ENCODE data around the gene SRSF10. TPM values are rescaled to one million over a fixed set of nuclear protein-coding genes. Genes with fewer than 3 reads are reported as not detected.

The SRSF10 gene
- total RNA-seq: 40.4 and 57.8 TPM in 2 replicates

DNA sequence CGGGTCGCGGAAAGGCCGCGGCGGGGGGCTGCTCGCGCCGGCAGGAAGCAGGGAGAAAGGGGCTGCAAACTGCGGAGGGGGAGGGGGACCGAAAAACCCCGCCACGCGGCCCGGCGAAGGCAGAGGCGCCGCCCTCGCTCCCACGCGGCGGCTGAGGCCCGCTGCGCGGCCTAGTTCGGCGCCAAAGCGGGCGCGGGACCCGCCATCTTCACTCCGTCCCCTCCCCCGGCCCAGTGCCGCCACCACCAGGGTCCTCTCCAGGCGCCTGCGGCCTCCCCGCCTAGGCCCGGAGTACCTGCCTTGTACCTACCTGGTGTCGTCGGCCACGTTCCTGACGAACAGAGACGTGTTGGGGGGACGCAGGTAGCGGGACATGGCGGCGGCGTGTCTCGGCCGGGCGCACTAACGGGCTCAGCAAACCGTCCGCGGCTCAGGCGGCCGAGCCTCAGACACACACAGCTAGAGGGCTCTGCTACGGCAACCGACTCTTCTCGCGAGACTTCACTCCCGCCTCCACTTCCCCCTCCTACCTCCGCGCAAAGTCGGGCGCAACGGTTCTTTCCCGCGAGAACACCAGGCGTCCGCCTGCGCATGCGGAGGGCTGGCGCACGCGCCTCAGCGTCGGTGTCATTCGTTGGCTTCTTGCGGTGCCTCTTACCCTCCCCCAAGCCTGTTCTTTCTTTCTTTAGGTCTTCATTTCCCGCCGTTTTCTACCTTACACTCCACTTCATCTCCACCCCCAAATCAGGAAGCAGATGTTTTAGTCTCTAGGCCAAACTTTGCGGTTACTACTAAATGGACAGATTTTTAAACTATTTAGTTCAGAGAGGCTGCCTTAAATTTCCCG is at the start of gene SRSF10:
Gene SRSF10, minus strand, starts transcription at position 447 of the 847 bp plus-strand sequence. Its CDS starts 72 bp downstream, at position 375.

GRCh38 chr1:23959461-23960290 is 20.5 kb downstream of the SRSF10 start, which contains the start of gene PNRC2:
TSS of gene PNRC2 (plus strand) at chr1:23959828. CDS start at chr1:23961458, 1,630 bp downstream.

Other genes with a start within 250 kb of the SRSF10 start
- 33.7 and 36.7 TPM in 2 replicates for gene ELOA, start 236.9 kb downstream of the SRSF10 start, total RNA-seq
- gene PITHD1, start 201.9 kb downstream of the SRSF10 start, total RNA-seq: 55.4 and 58.4 TPM in 2 replicates
- 72.2 and 117 TPM in 2 replicates for gene LYPLA2, start 189.2 kb downstream of the SRSF10 start, total RNA-seq
- gene GALE, start 179.6 kb downstream of the SRSF10 start, total RNA-seq: 105 and 125 TPM in 2 replicates
- 31.4 and 32.7 TPM in 2 replicates for gene HMGCL, start 154.9 kb downstream of the SRSF10 start, total RNA-seq
- gene FUCA1, start 112.0 kb downstream of the SRSF10 start, total RNA-seq: 20.7 and 27.9 TPM in 2 replicates
- gene CNR2, start 67.0 kb downstream of the SRSF10 start, total RNA-seq: not detected in 2 replicates
- 58.9 and 71.5 TPM in 2 replicates for gene PNRC2, start 20.5 kb downstream of the SRSF10 start, total RNA-seq
- gene MYOM3, start 131.8 kb upstream of the SRSF10 start, total RNA-seq: under 0.01 and 0.46 TPM in 2 replicates
- gene IL22RA1, start 162.8 kb upstream of the SRSF10 start, total RNA-seq: 2.1 and 4.8 TPM in 2 replicates
- gene IFNLR1, start 207.0 kb upstream of the SRSF10 start, total RNA-seq: 3.4 and 8.0 TPM in 2 replicates

Data from airway epithelial cell (primary cell).